ENCODE measurements around the gene OR10G8.

DNA sequence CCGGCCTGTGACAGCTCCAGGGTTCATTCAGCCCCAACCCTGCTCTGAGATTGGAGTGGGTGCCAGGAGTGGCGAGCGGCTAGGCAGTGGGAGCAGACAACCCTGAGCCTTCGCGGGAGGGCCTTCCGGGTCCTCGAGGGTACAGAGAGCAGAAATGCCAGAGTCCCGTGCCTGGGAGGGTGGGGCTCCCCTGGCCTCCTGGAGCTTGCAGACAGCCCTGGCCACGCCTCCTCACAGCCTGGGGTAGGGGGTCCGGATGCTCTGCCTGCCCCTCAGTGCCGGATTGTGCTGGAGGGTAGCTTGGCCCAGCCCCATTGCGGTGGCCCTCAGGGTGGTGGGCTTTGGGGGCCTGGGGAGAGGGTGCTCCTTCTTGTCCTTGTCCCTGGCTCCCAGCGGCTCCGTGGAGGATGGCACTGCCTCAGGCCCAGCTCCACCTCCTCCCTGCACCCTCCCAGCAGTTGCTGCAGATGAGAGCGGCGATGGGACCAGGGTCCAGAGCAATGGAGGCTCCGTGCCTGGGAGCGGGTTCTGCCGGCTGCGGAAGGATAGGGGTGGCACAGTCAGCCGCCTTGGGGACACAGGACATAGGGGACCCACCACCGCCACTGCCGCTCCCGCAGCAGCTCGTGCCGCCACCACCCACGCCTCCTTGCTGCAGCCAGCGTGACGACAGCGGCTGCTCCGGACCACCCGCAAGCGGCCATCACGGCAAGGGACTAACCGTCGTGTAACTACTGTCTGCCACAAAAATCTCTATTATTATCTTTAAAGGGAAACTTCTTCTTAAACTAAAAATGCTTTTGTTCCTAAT lies 49.4 kb downstream of the OR10G8 start:
- TF ChIP-seq, protein P1, sequence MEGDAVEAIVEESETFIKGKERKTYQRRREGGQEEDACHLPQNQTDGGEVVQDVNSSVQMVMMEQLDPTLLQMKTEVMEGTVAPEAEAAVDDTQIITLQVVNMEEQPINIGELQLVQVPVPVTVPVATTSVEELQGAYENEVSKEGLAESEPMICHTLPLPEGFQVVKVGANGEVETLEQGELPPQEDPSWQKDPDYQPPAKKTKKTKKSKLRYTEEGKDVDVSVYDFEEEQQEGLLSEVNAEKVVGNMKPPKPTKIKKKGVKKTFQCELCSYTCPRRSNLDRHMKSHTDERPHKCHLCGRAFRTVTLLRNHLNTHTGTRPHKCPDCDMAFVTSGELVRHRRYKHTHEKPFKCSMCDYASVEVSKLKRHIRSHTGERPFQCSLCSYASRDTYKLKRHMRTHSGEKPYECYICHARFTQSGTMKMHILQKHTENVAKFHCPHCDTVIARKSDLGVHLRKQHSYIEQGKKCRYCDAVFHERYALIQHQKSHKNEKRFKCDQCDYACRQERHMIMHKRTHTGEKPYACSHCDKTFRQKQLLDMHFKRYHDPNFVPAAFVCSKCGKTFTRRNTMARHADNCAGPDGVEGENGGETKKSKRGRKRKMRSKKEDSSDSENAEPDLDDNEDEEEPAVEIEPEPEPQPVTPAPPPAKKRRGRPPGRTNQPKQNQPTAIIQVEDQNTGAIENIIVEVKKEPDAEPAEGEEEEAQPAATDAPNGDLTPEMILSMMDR (IDR thresholded peaks at IDR 0.05 in 4 of 5, conservative IDR thresholded peaks at IDR 0.05 in 1 of 5) = no peak
- TF ChIP-seq POLR2A (IDR thresholded peaks at IDR 0.05) = no peak

Data from gastrocnemius medialis (tissue), 4 donors.